ENCODE data around the gene HOXC11.

Gene HOXC11

GRCh38 chr12:53980802-53981496, 8.0 kb downstream of the HOXC11 start:
- H3K36me3 ChIP-seq (ENCODE audit: control insufficient read depth, insufficient read depth, low read length): no peaks in the 10 kb centered on the region
- WGBS, 2 experiments: 42 to 45% methylated on average over 15 of the region's 15 CpGs
- H3K27me3 ChIP-seq (ENCODE audit: control insufficient read depth, insufficient read depth, low read length, poor library complexity, severe bottlenecking): peaks cover 100% of the 10 kb centered on the region
- H3K4me1 ChIP-seq (ENCODE audit: control insufficient read depth, insufficient read depth, low read length): no peaks in the 10 kb centered on the region
- H3K9me3 ChIP-seq (ENCODE audit: control insufficient read depth, low read length): no peaks in the 10 kb centered on the region
- no peak overlapping the region for H3K27ac ChIP-seq (ENCODE audit: insufficient read depth, low read depth, low read length, poor library complexity, severe bottlenecking)
- no peak overlapping the region for H3K4me3 ChIP-seq (ENCODE audit: insufficient read depth, low read depth, low read length)

- 11 to 15% methylated on average over 30 of the region's 30 CpGs for WGBS, 2 experiments
- Histone ChIP-seq H3K27ac (ENCODE audit: insufficient read depth, low read depth, low read length, poor library complexity, severe bottlenecking) (no peak overlapping the region), H3K27me3 (ENCODE audit: control insufficient read depth, insufficient read depth, low read length, poor library complexity, severe bottlenecking) (peaks cover 100% of the 10 kb centered on the region)
Measured at GRCh38 chr12:53981634-53982565, 9.0 kb downstream of the HOXC11 start.

GRCh38 chr12:53982648-53983567, 10.0 kb downstream of the HOXC11 start:
- Histone ChIP-seq H3K9me3 (ENCODE audit: control insufficient read depth, low read length) (no peaks in the 10 kb centered on the region), H3K4me3 (ENCODE audit: insufficient read depth, low read depth, low read length) (no peak overlapping the region)

More at GRCh38 chr12:53981634-53982565, 9.0 kb downstream of the HOXC11 start:
- no peaks in the 10 kb centered on the region for H3K9me3 ChIP-seq (ENCODE audit: control insufficient read depth, low read length)
- H3K36me3 ChIP-seq (ENCODE audit: control insufficient read depth, insufficient read depth, low read length): no peaks in the 10 kb centered on the region
- no peaks in the 10 kb centered on the region for H3K4me1 ChIP-seq (ENCODE audit: control insufficient read depth, insufficient read depth, low read length)
- H3K4me3 ChIP-seq (ENCODE audit: insufficient read depth, low read depth, low read length): no peak overlapping the region

GRCh38 chr12:53983568-53983949, 10.6 kb downstream of the HOXC11 start:
- Histone ChIP-seq H3K27ac (ENCODE audit: insufficient read depth, low read depth, low read length, poor library complexity, severe bottlenecking) (no peak overlapping the region), H3K4me1 (ENCODE audit: control insufficient read depth, insufficient read depth, low read length) (no peaks in the 10 kb centered on the region), H3K36me3 (ENCODE audit: control insufficient read depth, insufficient read depth, low read length) (no peaks in the 10 kb centered on the region), H3K4me3 (ENCODE audit: insufficient read depth, low read depth, low read length) (no peak overlapping the region), H3K27me3 (ENCODE audit: control insufficient read depth, insufficient read depth, low read length, poor library complexity, severe bottlenecking) (peaks cover 100% of the 10 kb centered on the region), H3K9me3 (ENCODE audit: control insufficient read depth, low read length) (no peaks in the 10 kb centered on the region)
- WGBS, 2 experiments: 33 to 40% methylated on average over 17 of the region's 17 CpGs

More at GRCh38 chr12:53982648-53983567, 10.0 kb downstream of the HOXC11 start:
- peaks cover 100% of the 10 kb centered on the region for H3K27me3 ChIP-seq (ENCODE audit: control insufficient read depth, insufficient read depth, low read length, poor library complexity, severe bottlenecking)
- no peaks in the 10 kb centered on the region for H3K36me3 ChIP-seq (ENCODE audit: control insufficient read depth, insufficient read depth, low read length)
- H3K4me1 ChIP-seq (ENCODE audit: control insufficient read depth, insufficient read depth, low read length): no peaks in the 10 kb centered on the region
- WGBS, 2 experiments: 39 to 43% methylated on average over 26 of the region's 26 CpGs
- H3K27ac ChIP-seq (ENCODE audit: insufficient read depth, low read depth, low read length, poor library complexity, severe bottlenecking): no peak overlapping the region

GRCh38 chr12:53983950-53984572, 11.1 kb downstream of the HOXC11 start:
- no peaks in the 10 kb centered on the region for H3K36me3 ChIP-seq (ENCODE audit: control insufficient read depth, insufficient read depth, low read length)
- H3K4me3 ChIP-seq (ENCODE audit: insufficient read depth, low read depth, low read length): no peak overlapping the region
- no peaks in the 10 kb centered on the region for H3K9me3 ChIP-seq (ENCODE audit: control insufficient read depth, low read length)
- peaks cover 100% of the 10 kb centered on the region for H3K27me3 ChIP-seq (ENCODE audit: control insufficient read depth, insufficient read depth, low read length, poor library complexity, severe bottlenecking)
- 19 to 26% methylated on average over 30 of the region's 30 CpGs for WGBS, 2 experiments
- H3K27ac ChIP-seq (ENCODE audit: insufficient read depth, low read depth, low read length, poor library complexity, severe bottlenecking): no peak overlapping the region
- H3K4me1 ChIP-seq (ENCODE audit: control insufficient read depth, insufficient read depth, low read length): no peaks in the 10 kb centered on the region

- 33 to 38% methylated on average over 55 of the region's 55 CpGs for WGBS, 2 experiments
- Histone ChIP-seq H3K36me3 (ENCODE audit: control insufficient read depth, insufficient read depth, low read length) (no peaks in the 10 kb centered on the region), H3K9me3 (ENCODE audit: control insufficient read depth, low read length) (no peaks in the 10 kb centered on the region), H3K27ac (ENCODE audit: insufficient read depth, low read depth, low read length, poor library complexity, severe bottlenecking) (no peak within 1 kb of the TSS), H3K4me1 (ENCODE audit: control insufficient read depth, insufficient read depth, low read length) (no peaks in the 10 kb centered on the region), H3K4me3 (ENCODE audit: insufficient read depth, low read depth, low read length) (no peak within 1 kb of the TSS), H3K27me3 (ENCODE audit: control insufficient read depth, insufficient read depth, low read length, poor library complexity, severe bottlenecking) (peaks cover 100% of the 10 kb centered on the region)
Measured at GRCh38 chr12:53984901-53985691, 12.2 kb downstream of the HOXC11 start, which contains the start of gene HOXC10. Gene HOXC10, plus strand, starts transcription at chr12:53985146. Its CDS starts 114 bp downstream, at chr12:53985260.

- WGBS, 2 experiments: 49 to 53% methylated on average over 21 of the region's 21 CpGs
- H3K4me1 ChIP-seq (ENCODE audit: control insufficient read depth, insufficient read depth, low read length): no peaks in the 10 kb centered on the region
- peaks cover 100% of the 10 kb centered on the region for H3K27me3 ChIP-seq (ENCODE audit: control insufficient read depth, insufficient read depth, low read length, poor library complexity, severe bottlenecking)
- H3K9me3 ChIP-seq (ENCODE audit: control insufficient read depth, low read length): no peaks in the 10 kb centered on the region
- no peak overlapping the region for H3K27ac ChIP-seq (ENCODE audit: insufficient read depth, low read depth, low read length, poor library complexity, severe bottlenecking)
- H3K4me3 ChIP-seq (ENCODE audit: insufficient read depth, low read depth, low read length): no peak overlapping the region
- no peaks in the 10 kb centered on the region for H3K36me3 ChIP-seq (ENCODE audit: control insufficient read depth, insufficient read depth, low read length)
Measured at GRCh38 chr12:53985692-53985993, 12.7 kb downstream of the HOXC11 start.

- Histone ChIP-seq H3K9me3 (ENCODE audit: control insufficient read depth, low read length) (no peaks in the 10 kb centered on the region), H3K36me3 (ENCODE audit: control insufficient read depth, insufficient read depth, low read length) (no peaks in the 10 kb centered on the region), H3K27me3 (ENCODE audit: control insufficient read depth, insufficient read depth, low read length, poor library complexity, severe bottlenecking) (peaks cover 100% of the 10 kb centered on the region), H3K4me1 (ENCODE audit: control insufficient read depth, insufficient read depth, low read length) (no peaks in the 10 kb centered on the region), H3K27ac (ENCODE audit: insufficient read depth, low read depth, low read length, poor library complexity, severe bottlenecking) (no peak overlapping the region), H3K4me3 (ENCODE audit: insufficient read depth, low read depth, low read length) (no peak overlapping the region)
- WGBS, 2 experiments: 9 to 12% methylated on average over 49 to 50 of the region's 50 CpGs
Measured at GRCh38 chr12:53985994-53986685, 13.2 kb downstream of the HOXC11 start.

Measured in ectodermal cell (in vitro differentiated cells).